Fibroblast of the conjunctiva (primary cell): ENCODE measurements around the gene PHF20.
"Not testable (repeated sequence)": the region's sequence is repeated elsewhere in the genome, so short reads cannot be mapped to it uniquely, and the experiment has no call there.

Experiments used
- DNase-seq: peaks from one replicate; pipeline ENCODE4 v3.0.0-alpha.2; 2010; ENCODE audit warnings: low read depth

The PHF20 gene

DNA sequence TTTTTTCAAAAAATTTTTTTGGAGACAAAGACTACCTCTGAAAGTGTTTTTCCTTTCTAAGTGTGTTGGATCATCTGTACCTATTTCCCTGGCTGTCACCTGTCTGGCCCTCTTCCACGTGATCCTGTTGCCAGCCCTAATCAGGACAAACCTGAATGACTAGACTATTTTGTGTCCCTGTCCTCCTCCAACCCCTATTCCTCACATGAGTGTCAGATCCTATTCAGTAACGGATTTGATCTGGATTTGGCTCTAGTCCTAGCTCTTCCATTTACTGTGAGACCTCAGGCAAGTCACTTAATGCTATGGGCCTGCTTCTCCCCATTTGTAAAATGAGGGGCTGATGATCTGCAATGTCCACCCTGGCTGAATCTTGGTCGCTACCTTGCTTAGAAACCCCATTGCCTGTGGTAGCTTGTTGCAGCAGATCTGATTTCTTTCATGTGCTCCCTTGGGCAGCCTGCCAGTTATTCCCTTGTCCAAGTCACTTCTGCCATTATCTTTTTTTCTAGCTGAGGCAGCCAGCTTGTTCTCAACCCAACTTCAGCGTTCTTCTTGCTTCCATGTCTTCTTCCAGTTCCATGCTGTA, 4.8 kb downstream of the PHF20 start:
- DNase-seq, result no peak

DNA sequence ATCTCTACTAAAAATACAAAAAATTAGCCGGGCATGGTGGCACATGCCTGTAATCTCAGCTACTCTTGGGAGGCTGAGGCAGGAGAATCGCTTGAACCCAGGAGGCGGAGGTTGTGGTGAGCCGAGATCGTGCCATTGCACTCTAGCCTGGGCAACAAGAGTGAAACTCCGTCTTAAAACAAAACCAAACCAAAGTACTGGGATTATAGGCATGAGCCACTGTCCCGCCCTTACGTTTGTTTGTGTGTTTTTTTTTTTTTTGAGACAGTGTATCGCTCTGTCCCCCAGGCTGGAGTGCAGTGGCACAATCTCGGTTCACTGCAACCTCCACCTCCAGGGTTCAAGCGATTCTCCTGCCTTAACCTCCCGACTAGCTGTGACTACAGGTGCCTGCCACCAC, 12.0 kb downstream of the PHF20 start:
- DNase-seq, result not testable (repeated sequence)

DNA sequence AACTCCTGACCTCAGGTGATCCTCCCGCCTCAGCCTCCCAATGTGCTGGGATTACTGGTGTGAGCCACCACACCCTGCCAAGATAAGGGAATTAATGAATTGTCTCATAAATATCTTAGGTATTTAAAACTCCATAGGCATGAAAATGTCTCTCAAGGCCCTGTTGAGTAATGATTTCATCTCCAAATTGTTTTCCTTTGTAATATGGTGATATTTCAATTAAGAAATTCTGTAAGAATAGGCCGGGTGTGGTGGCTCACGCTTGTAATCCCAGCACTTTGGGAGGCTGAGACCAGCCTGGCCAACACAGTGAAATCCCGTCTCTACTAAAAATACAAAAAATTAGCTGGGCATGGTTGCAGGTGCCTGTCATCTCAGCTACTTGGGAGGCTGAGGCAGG, 13.7 kb downstream of the PHF20 start:
- DNase-seq, result not testable (repeated sequence)

DNA sequence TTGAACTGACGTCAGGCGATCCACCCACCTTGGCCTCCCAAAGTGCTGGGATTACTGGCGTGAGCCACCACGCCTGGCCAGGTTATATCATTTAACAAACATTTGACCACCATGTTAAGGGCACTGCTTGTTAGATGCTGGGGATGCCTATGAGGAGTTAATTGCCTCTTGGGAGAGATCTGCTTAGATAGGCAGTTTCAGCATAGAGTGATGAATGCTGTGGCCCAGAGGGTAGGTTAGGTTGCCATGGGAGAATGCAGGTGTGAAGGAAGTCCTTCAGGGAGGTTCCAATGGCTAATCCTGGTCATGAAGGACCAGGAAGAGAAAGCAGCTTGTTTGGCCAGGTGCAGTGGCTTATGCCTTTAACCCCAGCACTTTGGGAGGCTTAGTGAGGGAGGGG, 17.0 kb downstream of the PHF20 start:
- no peak for DNase-seq

DNA sequence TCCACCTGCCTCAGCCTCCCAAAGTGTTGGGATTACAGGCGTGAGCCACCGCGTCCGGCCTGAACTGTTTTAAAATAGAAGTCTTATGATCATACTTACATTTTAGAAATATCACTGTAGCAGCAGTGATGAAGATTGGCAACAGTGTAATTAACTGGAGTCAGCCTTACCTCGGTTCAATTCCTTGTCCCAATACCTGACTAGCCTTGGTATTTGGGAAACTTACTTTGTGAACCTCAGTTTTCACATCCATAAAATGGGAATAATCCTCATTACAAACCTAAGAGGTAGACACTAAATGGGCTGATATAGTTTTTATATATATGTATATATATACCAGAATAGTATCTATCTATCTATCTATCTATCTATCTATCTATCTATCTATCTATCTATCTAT, 19.3 kb downstream of the PHF20 start:
- no peak for DNase-seq

DNA sequence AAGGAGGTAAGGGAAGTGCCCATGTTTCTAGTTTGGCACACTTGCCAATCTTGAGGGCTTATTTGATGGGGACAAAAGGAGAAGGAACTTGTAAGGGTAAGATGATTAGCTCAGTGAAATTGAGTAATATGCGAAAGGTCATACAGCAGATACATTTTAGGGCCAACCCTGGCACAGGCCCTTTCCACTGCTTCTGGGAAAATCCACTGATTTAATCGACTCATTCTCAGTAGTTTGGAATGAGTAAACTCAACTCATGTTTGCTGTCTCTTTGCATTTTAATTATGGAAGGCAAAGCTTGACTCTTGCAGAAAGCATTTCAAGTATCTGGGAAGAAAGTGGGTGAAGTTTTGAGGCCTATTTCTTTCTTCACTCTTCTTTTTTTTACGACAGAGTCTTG, 20.0 kb downstream of the PHF20 start:
- DNase-seq, result peak; percentile 56

DNA sequence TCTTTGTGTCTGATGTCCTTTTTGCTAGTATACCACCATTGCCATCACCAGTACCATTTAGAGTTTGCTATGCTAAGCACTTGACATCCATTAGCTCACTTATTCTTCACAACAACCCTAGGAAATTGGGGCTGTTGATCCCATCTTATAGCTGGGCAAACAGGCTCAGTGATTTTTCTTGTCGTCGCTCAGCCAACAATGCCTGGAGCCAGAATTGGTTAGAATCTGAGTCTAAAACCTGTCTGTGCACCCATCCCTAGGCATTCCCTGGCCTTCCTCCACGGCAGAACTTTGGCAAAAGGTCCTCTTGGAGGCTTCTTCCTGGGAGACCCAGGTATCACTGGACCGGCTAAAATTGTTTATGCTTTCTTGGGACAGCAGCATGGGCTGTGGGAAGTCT, 20.9 kb downstream of the PHF20 start:
- no peak for DNase-seq

DNA sequence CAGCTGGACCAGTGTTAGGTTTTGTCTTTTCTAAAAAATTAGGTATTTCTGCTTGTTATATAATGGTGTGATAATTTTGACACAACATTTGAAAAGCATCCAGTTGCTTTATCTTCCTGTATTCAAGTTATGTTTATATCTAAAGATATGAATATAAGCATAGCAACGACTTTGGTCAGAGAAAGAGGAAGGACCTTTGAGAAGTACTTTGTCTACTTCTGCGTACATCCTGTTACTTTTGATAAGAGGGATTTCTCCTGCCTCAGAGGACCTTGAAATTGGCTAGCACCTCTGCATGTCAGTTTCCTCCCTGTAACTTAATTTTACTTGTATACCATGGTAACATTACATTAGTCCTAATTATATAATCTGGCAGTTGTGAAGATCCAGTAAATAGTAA, 24.8 kb downstream of the PHF20 start:
- no peak for DNase-seq

DNA sequence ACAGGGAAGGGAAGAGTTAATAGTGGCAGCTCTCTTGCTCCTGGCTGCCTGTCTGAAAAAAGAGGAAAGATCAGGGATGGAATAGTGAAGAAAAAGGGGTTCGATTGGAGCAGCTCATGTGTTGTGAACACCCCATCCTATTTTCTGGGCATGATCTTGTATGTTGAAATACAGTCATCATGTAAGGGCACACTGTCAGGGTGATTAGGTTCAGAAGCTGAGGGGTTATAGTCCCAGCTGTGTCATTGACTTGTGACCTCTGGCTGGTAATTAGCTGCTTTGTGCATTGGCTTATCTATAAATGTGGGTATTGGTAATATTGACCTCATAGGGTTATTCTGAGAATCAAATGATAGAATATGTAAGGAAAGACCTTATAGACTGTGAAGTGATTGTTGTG, 30.1 kb downstream of the PHF20 start:
- DNase-seq, result no peak

DNA sequence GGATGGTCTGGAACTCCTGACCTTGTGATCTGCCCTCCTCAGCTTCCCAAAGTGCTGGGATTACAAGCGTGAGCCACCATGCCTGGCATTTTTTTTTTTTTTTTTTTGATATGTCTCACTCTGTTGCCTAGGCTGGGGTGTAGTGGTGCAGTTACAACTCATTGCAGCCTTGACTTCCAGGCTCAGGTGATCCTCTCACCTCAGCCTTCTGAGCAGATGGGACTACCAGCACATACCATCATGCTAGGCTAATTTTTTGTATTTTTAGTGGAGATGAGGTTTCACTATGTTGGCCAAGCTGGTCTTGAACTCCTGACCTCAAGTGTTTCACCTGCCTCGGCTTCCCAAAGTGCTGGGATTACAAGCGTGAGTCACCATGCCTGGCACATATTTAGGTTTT, 34.3 kb downstream of the PHF20 start:
- DNase-seq, result no peak

DNA sequence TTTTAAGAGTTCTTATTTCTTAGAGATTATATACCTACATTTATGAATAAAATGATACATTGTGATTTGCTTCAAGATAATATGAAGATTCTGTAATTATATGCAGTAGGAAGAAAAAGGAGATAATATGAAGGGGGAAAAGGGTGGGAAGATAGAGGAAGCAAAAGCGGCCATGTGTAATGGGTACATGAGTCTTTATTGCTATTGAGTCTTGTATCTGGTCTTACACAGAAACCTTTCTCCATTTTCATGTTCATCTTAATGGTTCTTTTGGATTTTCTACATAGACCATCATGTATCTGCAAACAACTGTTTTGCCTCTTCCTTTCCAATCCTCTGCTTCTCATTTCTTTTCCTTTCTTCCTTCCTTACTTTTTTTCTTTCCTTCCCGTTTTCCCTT, 36.1 kb downstream of the PHF20 start:
- DNase-seq, result no peak

DNA sequence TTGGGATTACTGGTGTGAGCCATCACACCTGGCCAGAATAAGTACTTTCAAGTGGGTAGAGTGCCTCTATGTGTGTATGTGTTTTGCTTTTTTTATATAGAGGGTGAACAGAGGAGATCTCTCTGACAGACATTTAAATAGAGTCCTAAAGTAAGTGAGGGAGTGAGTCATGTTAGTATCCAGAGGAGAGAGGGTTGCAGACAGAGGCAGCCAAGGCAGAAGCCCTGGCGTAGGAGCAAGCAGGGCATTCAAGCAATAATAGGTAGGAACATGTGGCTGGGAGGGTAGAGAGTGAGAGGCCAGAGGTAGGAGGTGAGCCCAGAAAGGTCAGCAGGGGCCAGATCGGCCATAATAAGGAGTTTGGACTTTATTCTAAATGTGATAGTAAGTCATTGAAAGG, 48.9 kb downstream of the PHF20 start:
- DNase-seq, result no peak

DNA sequence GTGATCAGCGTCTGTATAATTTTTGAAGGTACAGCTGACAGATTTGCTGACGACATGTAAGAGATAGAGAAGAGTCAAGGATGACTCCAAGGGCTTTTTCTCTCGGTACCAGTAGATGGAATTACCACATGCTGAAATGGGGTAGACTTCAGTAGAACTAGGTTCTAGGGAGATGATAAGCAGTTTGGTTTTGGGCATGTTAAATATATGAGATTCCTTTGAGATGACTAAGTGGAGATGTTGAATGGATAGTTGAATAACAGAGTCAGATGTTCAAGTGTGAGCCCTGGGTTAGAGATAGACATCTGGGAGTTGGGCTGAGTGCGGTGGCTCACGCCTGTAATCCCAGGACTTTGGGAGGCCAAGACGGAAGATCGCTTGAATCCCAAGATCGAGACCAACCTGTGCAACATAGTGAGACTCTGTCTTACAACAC, 50.0 kb downstream of the PHF20 start:
- DNase-seq, result no peak

DNA sequence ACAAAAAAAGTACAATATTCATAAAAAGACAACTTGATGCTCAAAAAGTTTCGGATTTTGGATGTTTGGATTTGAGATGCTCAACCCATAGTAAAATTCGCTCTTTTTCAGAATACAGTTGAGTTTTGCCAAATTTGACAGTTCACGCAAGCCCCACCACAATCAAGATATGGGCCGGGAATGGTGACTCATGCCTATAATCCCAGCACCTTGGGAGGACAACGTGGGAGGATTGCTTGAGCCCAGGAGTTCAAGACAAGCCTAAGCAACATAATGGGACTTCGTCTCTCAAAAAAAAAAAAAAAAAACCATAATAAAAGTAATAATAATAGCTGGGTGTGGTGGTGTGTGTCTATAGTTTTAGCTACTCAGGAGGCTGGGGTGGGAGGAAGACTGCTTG, 51.3 kb downstream of the PHF20 start:
- no peak for DNase-seq

DNA sequence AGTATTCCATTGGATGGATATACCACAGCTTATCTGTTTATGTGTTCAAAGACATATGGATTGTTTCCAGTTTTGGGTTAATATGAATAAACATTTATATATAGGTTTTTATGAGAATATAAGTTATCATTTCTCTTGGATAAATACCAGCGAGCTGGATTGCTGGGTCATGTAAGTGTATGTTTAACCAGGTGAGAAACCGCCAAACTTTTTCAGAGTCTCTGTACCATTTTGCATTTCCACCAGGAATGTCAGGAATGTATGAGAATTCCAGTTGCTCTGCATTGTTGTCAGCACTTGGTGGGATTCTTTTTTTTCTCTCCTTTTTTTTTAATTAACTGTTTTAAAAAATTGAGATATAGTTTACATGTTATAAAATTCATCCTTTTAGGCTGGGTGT, 52.1 kb downstream of the PHF20 start:
- no peak for DNase-seq

DNA sequence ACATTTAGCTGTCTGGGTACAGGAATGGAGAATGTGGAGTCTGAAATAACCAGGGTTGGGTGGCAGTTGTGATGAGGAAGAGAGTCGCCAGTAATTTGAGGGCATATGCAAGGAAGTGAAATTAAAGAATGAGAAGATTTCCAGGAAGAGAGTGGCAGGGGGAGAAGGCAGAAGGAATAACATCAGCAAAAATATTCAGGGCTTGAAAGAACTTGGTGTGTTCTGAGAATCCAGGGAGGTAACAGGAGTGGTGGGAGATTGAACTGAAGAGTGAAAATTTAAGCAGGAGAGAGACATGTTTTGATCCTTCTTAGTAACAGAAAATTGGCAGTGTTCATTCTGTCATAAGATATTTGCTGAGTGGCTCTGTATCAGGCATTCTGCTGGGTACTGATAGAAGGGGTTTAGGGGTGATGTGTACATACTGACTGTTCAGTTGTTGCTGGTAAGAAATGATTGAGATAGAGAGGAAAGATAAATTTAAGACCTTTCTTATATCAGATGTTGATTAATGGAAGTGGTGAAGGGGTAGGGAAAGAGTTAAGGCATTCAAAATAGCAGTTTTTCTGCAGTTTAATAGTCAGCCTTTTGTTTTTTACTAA, 54.7 kb downstream of the PHF20 start:
- no peak for DNase-seq

DNA sequence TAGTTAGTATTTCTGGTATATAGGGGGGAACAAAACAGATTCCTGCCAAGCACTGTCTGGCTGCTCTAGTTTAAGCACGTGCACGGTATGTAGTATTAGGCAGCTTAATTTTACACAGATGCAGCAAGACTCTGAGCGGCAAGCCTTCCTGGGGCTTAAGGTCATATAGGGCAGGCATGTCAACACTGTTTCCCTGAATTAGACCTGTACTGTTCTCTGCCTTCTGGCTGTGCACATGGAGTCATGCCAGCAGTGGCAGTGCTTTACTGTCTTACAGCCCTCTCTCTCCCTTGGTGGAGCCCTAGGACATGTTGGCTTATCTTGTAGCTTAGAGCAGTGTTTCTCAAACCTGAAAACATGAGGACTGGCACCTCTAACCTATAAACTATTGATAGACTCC, 56.6 kb downstream of the PHF20 start:
- no peak for DNase-seq

DNA sequence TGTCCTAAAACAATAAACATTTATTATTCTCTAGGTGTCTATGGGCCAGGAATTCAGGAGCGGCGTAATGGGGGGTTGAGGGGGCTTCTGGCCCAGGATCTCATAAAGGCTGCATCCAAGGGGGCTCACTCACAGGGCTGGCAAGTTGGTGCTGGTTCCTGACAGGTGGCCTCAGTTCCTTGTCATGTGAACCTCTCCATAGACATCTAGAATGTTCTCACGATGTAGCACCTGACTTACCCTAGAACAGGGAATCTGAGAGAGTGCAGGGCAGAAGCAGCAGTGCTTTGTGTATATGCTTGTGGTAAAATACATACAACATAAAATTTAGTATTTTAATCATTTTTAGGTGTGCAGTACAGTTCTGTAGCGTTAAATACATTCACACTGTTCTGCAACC, 57.1 kb downstream of the PHF20 start:
- no peak for DNase-seq

DNA sequence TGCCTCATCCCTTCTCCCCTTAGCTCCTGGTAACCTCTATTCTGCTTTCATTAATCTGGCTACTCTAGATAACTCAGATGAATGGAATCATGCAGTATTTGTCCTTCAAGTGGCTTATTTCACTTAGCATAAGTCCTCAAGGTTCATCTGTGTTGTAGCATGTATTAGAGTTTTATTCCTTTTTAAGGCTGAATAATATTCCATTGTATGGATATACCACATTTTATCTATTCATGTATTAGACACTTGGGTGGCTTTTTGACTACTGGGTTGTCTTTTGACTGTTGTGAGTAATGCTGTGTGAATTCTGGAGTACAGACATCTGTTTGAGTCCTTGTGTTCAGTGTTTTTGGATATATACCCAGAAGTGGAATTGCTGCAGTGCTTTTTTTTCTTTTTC, 58.4 kb downstream of the PHF20 start:
- DNase-seq, result no peak

DNA sequence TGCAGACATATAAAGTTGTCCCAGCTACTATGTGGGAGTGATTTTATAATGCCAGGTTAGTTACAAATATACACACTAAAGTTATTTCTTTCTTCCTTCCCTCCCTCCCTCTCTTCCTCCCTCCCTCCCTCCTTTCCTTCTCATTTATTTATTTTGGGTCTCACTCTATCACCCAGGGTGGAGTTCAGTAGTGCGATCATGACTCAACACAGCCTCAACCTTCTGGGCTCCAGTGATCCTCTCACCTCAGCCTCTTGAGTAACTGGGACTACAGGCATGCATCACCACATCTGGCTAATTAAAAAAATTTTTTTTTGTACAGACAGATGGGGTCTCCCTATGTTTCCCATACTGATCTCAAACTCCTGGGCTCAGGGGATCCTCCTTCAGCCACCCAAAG, 59.2 kb downstream of the PHF20 start:
- no peak for DNase-seq

DNA sequence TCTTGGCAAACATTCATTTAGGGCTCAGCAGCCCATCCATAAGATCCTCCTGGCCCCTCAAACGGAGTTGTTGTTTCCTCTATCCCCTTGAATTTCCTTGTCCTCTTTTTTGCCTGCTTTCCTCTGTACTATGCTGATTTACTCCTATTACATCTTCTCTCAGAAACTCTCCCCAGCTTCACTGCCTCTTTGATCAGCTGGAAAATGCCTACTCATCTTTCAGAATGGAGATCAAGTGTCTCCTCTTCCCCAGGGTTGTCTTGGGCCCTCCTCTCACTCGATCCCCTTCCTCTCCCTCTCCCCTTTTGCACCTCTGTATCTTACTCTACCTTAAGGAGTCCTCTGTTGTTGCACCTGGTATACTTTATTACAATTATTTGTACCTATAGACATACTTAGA, 60.2 kb downstream of the PHF20 start:
- no peak for DNase-seq

DNA sequence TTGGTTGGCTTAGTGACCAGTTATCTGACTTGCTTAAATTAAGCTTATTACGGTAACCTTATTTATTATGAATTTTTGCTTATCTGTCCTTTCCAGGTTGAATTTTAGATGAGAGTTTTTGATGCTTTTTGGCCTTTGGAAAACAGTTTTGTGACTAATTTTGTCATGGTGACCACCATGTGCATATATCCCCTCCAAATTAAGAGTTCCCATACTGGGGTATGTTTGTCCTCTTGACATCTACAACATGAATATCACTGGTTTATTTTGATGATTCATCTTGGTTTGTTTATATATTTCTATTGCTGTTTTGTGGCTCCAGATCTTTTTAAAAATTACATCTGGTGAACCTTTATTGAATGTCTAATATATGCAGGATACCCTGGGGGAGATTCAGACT, 61.4 kb downstream of the PHF20 start:
- no peak for DNase-seq

DNA sequence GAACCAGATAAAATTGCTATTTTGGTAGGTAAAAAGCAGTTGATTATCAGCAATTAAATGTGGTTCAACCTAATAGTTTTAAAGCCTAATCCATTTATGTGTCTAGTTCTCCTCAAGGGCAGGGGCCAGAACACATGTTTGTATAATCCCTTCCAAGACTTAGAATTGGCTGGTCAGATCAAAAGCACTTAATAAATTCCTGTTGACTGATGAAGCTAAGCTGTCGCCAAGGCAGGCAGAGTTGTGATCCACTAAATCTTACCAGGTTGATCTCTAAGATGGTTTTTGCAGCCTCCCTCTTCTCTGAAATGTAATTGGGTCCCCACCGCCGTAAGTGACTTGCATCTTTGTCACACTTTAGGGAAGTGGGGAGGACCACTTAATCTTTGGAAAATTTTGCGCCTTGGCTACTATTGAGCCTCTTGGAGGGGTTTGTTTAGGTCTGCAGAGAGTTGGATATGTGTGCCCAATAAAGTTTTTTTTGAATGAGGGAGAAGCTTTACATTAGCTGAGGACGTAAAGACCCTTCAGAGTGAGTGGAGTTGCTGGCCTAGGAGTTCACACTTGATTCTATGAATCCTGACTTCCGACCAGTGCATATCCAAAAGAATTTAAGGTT, 65.9 kb downstream of the PHF20 start:
- DNase-seq, result no peak

DNA sequence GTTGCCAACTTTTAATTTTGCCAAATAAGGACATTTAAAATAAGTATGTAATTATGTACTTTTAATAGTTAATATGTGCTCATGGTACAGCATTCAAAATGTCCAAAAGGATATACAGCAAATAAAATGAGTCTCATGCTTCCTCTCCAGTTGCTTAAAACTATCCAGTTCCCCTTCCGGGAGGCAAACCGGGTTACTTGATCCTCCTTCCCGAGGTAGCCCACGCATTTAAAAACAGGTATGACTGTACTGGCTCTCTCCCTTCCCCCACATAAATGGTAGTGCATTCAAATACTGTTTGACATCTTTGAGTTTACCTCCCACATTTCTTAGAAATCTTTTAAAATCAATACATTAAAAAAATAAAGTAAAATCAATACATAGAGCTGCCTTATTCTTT, 66.4 kb downstream of the PHF20 start:
- no peak for DNase-seq
